D721Med (cell line): ENCODE results near the gene HS3ST4.

ENCODE experiments used
- DNase-seq: peaks from one replicate; pipeline ENCODE4 v3.0.0; 2011; ENCODE audit warnings: low spot score; ENCODE audit not compliant: insufficient read length
- FAIRE-seq: peaks from 2 replicates; lab custom pipeline; 2011; peaks lifted over from hg19 to GRCh38; lab: Jason Lieb, UNC
- CTCF ChIP-seq: IDR thresholded peaks from 2 replicates; pipeline ENCODE4 v1.5.1; 2012; ENCODE audit warnings: mild to moderate bottlenecking, control low read depth; ENCODE audit not compliant: insufficient read depth; ENCODE audit errors: missing control alignments

The HS3ST4 gene

GRCh38 chr16:26137956-26138355 lies 446.2 kb downstream of the HS3ST4 start:
- no peak for TF ChIP-seq CTCF
- FAIRE-seq (no peak), DNase-seq (no peak)

GRCh38 chr16:26139091-26139490 lies 447.3 kb downstream of the HS3ST4 start:
- no peak for TF ChIP-seq CTCF
- DNase-seq (no peak), FAIRE-seq (no peak)

- FAIRE-seq, result no peak
- no peak for DNase-seq
- no peak for TF ChIP-seq CTCF
These were observed 448.1 kb downstream of the HS3ST4 start for GRCh38 chr16:26139884-26140283.

GRCh38 chr16:26149364-26150190 lies 457.8 kb downstream of the HS3ST4 start:
- TF ChIP-seq CTCF, result no peak
- FAIRE-seq, result no peak
- no peak for DNase-seq

- FAIRE-seq (no peak), DNase-seq (no peak)
- TF ChIP-seq CTCF, result no peak
These were observed 463.5 kb downstream of the HS3ST4 start for GRCh38 chr16:26155221-26155620.

- no peak for TF ChIP-seq CTCF
- DNase-seq (no peak), FAIRE-seq (no peak)
These were observed 465.6 kb downstream of the HS3ST4 start for GRCh38 chr16:26157319-26157718.

GRCh38 chr16:26158142-26158759 lies 466.5 kb downstream of the HS3ST4 start:
- no peak for FAIRE-seq
- no peak for DNase-seq

More at GRCh38 chr16:26158142-26158759, 466.5 kb downstream of the HS3ST4 start:
- TF ChIP-seq CTCF, result no peak
